ENCODE measurements around the gene EGR1. TPM values are rescaled to one million over a fixed set of nuclear protein-coding genes. Genes with fewer than 3 reads are reported as not detected.

Gene EGR1
- total and polyA plus RNA-seq, 4 donors: 18.0 to 93.2 (median 26.0) TPM

GRCh38 chr5:138450971-138451370, 14.3 kb upstream of the EGR1 start:
- H3K36me3 ChIP-seq (ENCODE audit: control insufficient read depth, insufficient read depth, low read length): peaks cover 9% of the 10 kb centered on the region
- peaks cover 38% of the 10 kb centered on the region for H3K4me1 ChIP-seq (ENCODE audit: control insufficient read depth, insufficient read depth, low read length)
- H3K9me3 ChIP-seq (ENCODE audit: control insufficient read depth, insufficient read depth, low read length): no peaks in the 10 kb centered on the region
- no peak overlapping the region for H3K27ac ChIP-seq (ENCODE audit: low read depth, low read length)
- H3K4me3 ChIP-seq (ENCODE audit: low read depth, low read length): no peak overlapping the region
- no peak for DNase-seq (ENCODE audit: low read depth in 4 of 6, low spot score in 6 of 6)
- no peaks in the 10 kb centered on the region for H3K27me3 ChIP-seq (ENCODE audit: control insufficient read depth, insufficient read depth, low read length)
- WGBS (ENCODE audit: insufficient coverage): 92% methylated on average over 5 of the region's 5 CpGs

- Histone ChIP-seq H3K4me3 (ENCODE audit: low read depth, low read length) (no peak overlapping the region), H3K27ac (ENCODE audit: low read depth, low read length) (no peak overlapping the region), H3K9me3 (ENCODE audit: control insufficient read depth, insufficient read depth, low read length) (no peaks in the 10 kb centered on the region), H3K4me1 (ENCODE audit: control insufficient read depth, insufficient read depth, low read length) (peaks cover 45% of the 10 kb centered on the region), H3K27me3 (ENCODE audit: control insufficient read depth, insufficient read depth, low read length) (no peaks in the 10 kb centered on the region), H3K36me3 (ENCODE audit: control insufficient read depth, insufficient read depth, low read length) (no peaks in the 10 kb centered on the region)
- 100% methylated on average over 2 of the region's 6 CpGs for WGBS (ENCODE audit: insufficient coverage)
- DNase-seq (ENCODE audit: low read depth in 4 of 6, low spot score in 6 of 6): no peak
Observed at GRCh38 chr5:138452720-138453119, 12.6 kb upstream of the EGR1 start.

- Histone ChIP-seq H3K27me3 (ENCODE audit: control insufficient read depth, insufficient read depth, low read length) (no peaks in the 10 kb centered on the region), H3K9me3 (ENCODE audit: control insufficient read depth, insufficient read depth, low read length) (no peaks in the 10 kb centered on the region), H3K36me3 (ENCODE audit: control insufficient read depth, insufficient read depth, low read length) (no peaks in the 10 kb centered on the region), H3K4me1 (ENCODE audit: control insufficient read depth, insufficient read depth, low read length) (peaks cover 43% of the 10 kb centered on the region), H3K4me3 (ENCODE audit: low read depth, low read length) (no peak overlapping the region), H3K27ac (ENCODE audit: low read depth, low read length) (no peak overlapping the region)
- WGBS (ENCODE audit: insufficient coverage): 87% methylated on average over 11 of the region's 13 CpGs
- DNase-seq (ENCODE audit: low read depth in 4 of 6, low spot score in 6 of 6): no peak
Observed at GRCh38 chr5:138453590-138453989, 11.7 kb upstream of the EGR1 start.

GRCh38 chr5:138454121-138454520, 11.2 kb upstream of the EGR1 start:
- DNase-seq (ENCODE audit: low read depth in 4 of 6, low spot score in 6 of 6): no peak
- Histone ChIP-seq H3K4me3 (ENCODE audit: low read depth, low read length) (no peak overlapping the region), H3K4me1 (ENCODE audit: control insufficient read depth, insufficient read depth, low read length) (peaks cover 43% of the 10 kb centered on the region), H3K36me3 (ENCODE audit: control insufficient read depth, insufficient read depth, low read length) (no peaks in the 10 kb centered on the region), H3K27ac (ENCODE audit: low read depth, low read length) (no peak overlapping the region), H3K9me3 (ENCODE audit: control insufficient read depth, insufficient read depth, low read length) (no peaks in the 10 kb centered on the region), H3K27me3 (ENCODE audit: control insufficient read depth, insufficient read depth, low read length) (no peaks in the 10 kb centered on the region)
- WGBS (ENCODE audit: insufficient coverage): 84% methylated on average over 6 of the region's 8 CpGs

- no peaks in the 10 kb centered on the region for H3K9me3 ChIP-seq (ENCODE audit: control insufficient read depth, insufficient read depth, low read length)
- no peaks in the 10 kb centered on the region for H3K27me3 ChIP-seq (ENCODE audit: control insufficient read depth, insufficient read depth, low read length)
- H3K27ac ChIP-seq (ENCODE audit: low read depth, low read length): peak overlapping the region; percentile 29
- H3K4me1 ChIP-seq (ENCODE audit: control insufficient read depth, insufficient read depth, low read length): peaks cover 34% of the 10 kb centered on the region
- WGBS (ENCODE audit: insufficient coverage): 40% methylated on average over 5 of the region's 11 CpGs
- no peaks in the 10 kb centered on the region for H3K36me3 ChIP-seq (ENCODE audit: control insufficient read depth, insufficient read depth, low read length)
- no peak overlapping the region for H3K4me3 ChIP-seq (ENCODE audit: low read depth, low read length)
- peak in 2 of 6 donors; percentile 22 to 86 for DNase-seq (ENCODE audit: low read depth in 4 of 6, low spot score in 6 of 6)
Observed at GRCh38 chr5:138455232-138455930, 9.9 kb upstream of the EGR1 start.

GRCh38 chr5:138457531-138458275, 7.6 kb upstream of the EGR1 start:
- Histone ChIP-seq H3K4me3 (ENCODE audit: low read depth, low read length) (no peak overlapping the region), H3K27me3 (ENCODE audit: control insufficient read depth, insufficient read depth, low read length) (no peaks in the 10 kb centered on the region), H3K4me1 (ENCODE audit: control insufficient read depth, insufficient read depth, low read length) (peaks cover 33% of the 10 kb centered on the region), H3K27ac (ENCODE audit: low read depth, low read length) (no peak overlapping the region), H3K36me3 (ENCODE audit: control insufficient read depth, insufficient read depth, low read length) (no peaks in the 10 kb centered on the region), H3K9me3 (ENCODE audit: control insufficient read depth, insufficient read depth, low read length) (no peaks in the 10 kb centered on the region)
- DNase-seq (ENCODE audit: low read depth in 4 of 6, low spot score in 6 of 6): peak in 1 of 6 donors; percentile 62
- WGBS (ENCODE audit: insufficient coverage): 77% methylated on average over 10 of the region's 12 CpGs

GRCh38 chr5:138458384-138458783, 6.9 kb upstream of the EGR1 start:
- H3K9me3 ChIP-seq (ENCODE audit: control insufficient read depth, insufficient read depth, low read length): no peaks in the 10 kb centered on the region
- peak in 1 of 6 donors; percentile 41 for DNase-seq (ENCODE audit: low read depth in 4 of 6, low spot score in 6 of 6)
- WGBS (ENCODE audit: insufficient coverage): 42% methylated on average over 9 of the region's 11 CpGs
- H3K27me3 ChIP-seq (ENCODE audit: control insufficient read depth, insufficient read depth, low read length): no peaks in the 10 kb centered on the region
- H3K36me3 ChIP-seq (ENCODE audit: control insufficient read depth, insufficient read depth, low read length): no peaks in the 10 kb centered on the region
- peaks cover 39% of the 10 kb centered on the region for H3K4me1 ChIP-seq (ENCODE audit: control insufficient read depth, insufficient read depth, low read length)
- no peak overlapping the region for H3K27ac ChIP-seq (ENCODE audit: low read depth, low read length)
- H3K4me3 ChIP-seq (ENCODE audit: low read depth, low read length): no peak overlapping the region

- Histone ChIP-seq H3K9me3 (ENCODE audit: control insufficient read depth, insufficient read depth, low read length) (no peaks in the 10 kb centered on the region), H3K27ac (ENCODE audit: low read depth, low read length) (no peak overlapping the region), H3K4me1 (ENCODE audit: control insufficient read depth, insufficient read depth, low read length) (peaks cover 44% of the 10 kb centered on the region), H3K27me3 (ENCODE audit: control insufficient read depth, insufficient read depth, low read length) (no peaks in the 10 kb centered on the region), H3K4me3 (ENCODE audit: low read depth, low read length) (no peak overlapping the region), H3K36me3 (ENCODE audit: control insufficient read depth, insufficient read depth, low read length) (no peaks in the 10 kb centered on the region)
- DNase-seq (ENCODE audit: low read depth in 4 of 6, low spot score in 6 of 6): no peak
- 86% methylated on average over 5 of the region's 9 CpGs for WGBS (ENCODE audit: insufficient coverage)
Observed at GRCh38 chr5:138458856-138459255, 6.4 kb upstream of the EGR1 start.

- H3K27me3 ChIP-seq (ENCODE audit: control insufficient read depth, insufficient read depth, low read length): no peaks in the 10 kb centered on the region
- H3K4me3 ChIP-seq (ENCODE audit: low read depth, low read length): no peak overlapping the region
- no peaks in the 10 kb centered on the region for H3K36me3 ChIP-seq (ENCODE audit: control insufficient read depth, insufficient read depth, low read length)
- DNase-seq (ENCODE audit: low read depth in 4 of 6, low spot score in 6 of 6): no peak
- peaks cover 48% of the 10 kb centered on the region for H3K4me1 ChIP-seq (ENCODE audit: control insufficient read depth, insufficient read depth, low read length)
- H3K27ac ChIP-seq (ENCODE audit: low read depth, low read length): no peak overlapping the region
- WGBS (ENCODE audit: insufficient coverage): 94% methylated on average over 10 of the region's 11 CpGs
- H3K9me3 ChIP-seq (ENCODE audit: control insufficient read depth, insufficient read depth, low read length): no peaks in the 10 kb centered on the region
Observed at GRCh38 chr5:138459311-138459933, 5.9 kb upstream of the EGR1 start.
